ENCODE measurements around the gene EGFL7.

GRCh38 chr9:136697146-136697820, 34.6 kb downstream of the EGFL7 start:
- TF ChIP-seq CTCF (IDR thresholded peaks at IDR 0.05), result no peak
- no peak for TF ChIP-seq POLR2A (IDR thresholded peaks at IDR 0.05)
- TF ChIP-seq POLR2AphosphoS5 (IDR thresholded peaks at IDR 0.05), result no peak

Data from prostate gland (tissue), 2 donors.